Measurements from ENCODE around the gene IGFN1. TPM values are rescaled to one million over a fixed set of nuclear protein-coding genes. Genes with fewer than 3 reads are reported as not detected.

Gene IGFN1
- total RNA-seq, 1 donor, result under 0.01 TPM

DNA sequence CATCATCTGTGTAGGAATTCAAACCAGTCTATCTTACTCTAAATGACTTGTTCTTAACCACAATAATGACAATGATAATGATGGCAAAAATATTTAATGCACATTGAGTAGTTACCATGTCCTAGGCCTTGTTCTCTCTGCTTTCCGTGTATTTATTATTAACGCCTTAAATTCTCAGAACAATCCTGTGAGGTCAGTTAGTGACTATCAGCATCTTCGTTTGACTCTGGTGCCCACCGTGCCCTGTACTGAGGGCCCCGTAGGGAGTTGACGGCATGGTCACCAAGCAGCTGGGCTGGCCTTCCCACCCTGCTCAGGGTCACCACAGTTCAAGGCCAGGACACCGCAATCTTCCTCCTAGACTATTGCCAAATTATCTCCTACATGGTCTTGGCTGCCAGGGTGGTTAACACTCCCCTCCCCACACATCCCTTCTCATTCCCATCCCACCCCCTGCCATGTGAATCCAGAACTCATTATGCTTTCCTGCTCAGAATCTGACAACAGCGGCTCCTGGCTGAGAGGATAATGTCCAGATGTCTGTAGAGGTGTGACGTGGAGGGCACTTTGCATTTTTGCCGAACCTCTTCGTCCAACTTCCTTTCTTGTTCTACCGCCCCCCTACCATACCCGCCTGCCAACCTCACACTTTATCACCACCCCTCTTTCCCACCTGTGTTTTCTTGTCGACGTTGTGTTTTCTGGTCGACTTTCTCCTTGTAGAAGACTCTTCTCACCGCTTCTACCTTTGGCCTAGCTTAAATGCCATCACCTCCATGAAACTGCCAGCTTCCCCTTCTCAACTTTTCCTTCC is 33.4 kb downstream of the IGFN1 start:
- Histone ChIP-seq H3K4me1 (ENCODE audit: insufficient read depth, low read length) (no peaks in the 10 kb centered on the region), H3K27ac (ENCODE audit: low read depth, low read length) (no peak overlapping the region), H3K27me3 (ENCODE audit: insufficient read depth, low read length) (no peaks in the 10 kb centered on the region), H3K36me3 (ENCODE audit: insufficient read depth, low read length) (no peaks in the 10 kb centered on the region), H3K4me2 (ENCODE audit: insufficient read depth, low read length) (no peak overlapping the region), H3K4me3 (ENCODE audit: insufficient read depth, low read length) (no peak overlapping the region), H2AFZ (ENCODE audit: low read length) (no peak overlapping the region), H3K9me3 (ENCODE audit: low read depth, low read length) (no peaks in the 10 kb centered on the region), H4K20me1 (ENCODE audit: insufficient read depth, low read length) (no peaks in the 10 kb centered on the region), H3K79me2 (ENCODE audit: insufficient read depth, low read length) (no peaks in the 10 kb centered on the region)
- peak; percentile 57 for DNase-seq (ENCODE audit: insufficient read length, low spot score, missing footprints)
- TF ChIP-seq, protein P1, sequence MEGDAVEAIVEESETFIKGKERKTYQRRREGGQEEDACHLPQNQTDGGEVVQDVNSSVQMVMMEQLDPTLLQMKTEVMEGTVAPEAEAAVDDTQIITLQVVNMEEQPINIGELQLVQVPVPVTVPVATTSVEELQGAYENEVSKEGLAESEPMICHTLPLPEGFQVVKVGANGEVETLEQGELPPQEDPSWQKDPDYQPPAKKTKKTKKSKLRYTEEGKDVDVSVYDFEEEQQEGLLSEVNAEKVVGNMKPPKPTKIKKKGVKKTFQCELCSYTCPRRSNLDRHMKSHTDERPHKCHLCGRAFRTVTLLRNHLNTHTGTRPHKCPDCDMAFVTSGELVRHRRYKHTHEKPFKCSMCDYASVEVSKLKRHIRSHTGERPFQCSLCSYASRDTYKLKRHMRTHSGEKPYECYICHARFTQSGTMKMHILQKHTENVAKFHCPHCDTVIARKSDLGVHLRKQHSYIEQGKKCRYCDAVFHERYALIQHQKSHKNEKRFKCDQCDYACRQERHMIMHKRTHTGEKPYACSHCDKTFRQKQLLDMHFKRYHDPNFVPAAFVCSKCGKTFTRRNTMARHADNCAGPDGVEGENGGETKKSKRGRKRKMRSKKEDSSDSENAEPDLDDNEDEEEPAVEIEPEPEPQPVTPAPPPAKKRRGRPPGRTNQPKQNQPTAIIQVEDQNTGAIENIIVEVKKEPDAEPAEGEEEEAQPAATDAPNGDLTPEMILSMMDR (IDR thresholded peaks at IDR 0.05; ENCODE audit: extremely low read depth, low read depth, low read length), result no peak

DNA sequence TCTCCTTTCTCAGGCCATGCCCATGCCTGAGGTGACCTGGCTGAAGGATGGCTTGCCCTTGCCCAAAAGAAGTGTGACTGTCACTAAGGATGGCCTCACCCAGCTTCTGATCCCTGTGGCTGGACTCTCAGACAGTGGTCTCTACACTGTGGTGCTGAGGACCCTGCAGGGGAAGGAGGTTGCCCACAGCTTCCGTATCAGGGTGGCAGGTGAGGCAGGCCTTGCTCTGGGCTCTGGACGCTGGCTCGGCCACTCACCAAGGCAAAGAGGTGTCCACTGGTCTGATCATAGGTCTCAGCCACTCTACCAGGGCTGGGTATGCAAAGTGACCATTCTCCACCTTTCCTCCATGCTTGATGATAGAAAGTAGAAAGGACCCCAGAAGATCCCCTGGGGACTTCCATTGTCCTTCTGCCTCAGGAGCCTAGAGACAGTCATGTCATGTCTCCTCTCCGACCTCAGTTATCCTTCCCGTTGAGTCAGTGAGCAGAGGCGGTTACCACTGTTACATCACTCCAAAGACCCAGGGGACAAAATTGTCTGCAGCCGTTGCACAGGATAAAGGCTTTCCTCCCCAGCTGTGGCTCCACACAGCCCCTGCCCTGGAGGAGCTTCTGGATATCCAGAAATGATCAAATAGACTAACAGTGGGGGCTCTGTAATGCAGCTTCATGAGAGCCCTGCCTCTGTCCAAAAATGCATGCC is 34.2 kb downstream of the IGFN1 start:
- Histone ChIP-seq H3K79me2 (ENCODE audit: insufficient read depth, low read length) (no peaks in the 10 kb centered on the region), H4K20me1 (ENCODE audit: insufficient read depth, low read length) (no peaks in the 10 kb centered on the region), H3K4me1 (ENCODE audit: insufficient read depth, low read length) (peaks cover 7% of the 10 kb centered on the region), H3K4me2 (ENCODE audit: insufficient read depth, low read length) (no peak overlapping the region), H3K27ac (ENCODE audit: low read depth, low read length) (no peak overlapping the region), H3K4me3 (ENCODE audit: insufficient read depth, low read length) (no peak overlapping the region), H3K9me3 (ENCODE audit: low read depth, low read length) (no peaks in the 10 kb centered on the region), H3K27me3 (ENCODE audit: insufficient read depth, low read length) (no peaks in the 10 kb centered on the region), H3K36me3 (ENCODE audit: insufficient read depth, low read length) (no peaks in the 10 kb centered on the region), H2AFZ (ENCODE audit: low read length) (no peak overlapping the region)
- DNase-seq (ENCODE audit: insufficient read length, low spot score, missing footprints), result no peak
- TF ChIP-seq, protein P1 (IDR thresholded peaks at IDR 0.05; ENCODE audit: extremely low read depth, low read depth, low read length), result no peak

DNA sequence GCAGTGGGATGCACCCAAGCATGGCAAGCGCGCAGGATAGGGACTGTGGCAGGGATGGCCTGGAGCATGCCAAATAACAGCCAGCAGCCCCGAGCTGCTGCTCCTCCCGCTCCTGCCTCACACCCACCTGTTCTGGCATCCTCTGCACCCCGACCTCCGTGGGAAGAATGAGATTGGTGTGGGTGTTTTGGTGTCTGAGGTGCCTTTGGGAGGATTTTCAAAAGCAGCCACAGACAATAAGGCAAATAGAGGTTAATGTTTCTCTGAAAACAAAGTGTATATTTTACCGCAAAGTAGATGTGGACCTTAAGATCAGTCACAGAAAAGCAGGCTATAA is 35.5 kb downstream of the IGFN1 start:
- Histone ChIP-seq H2AFZ (ENCODE audit: low read length) (no peak overlapping the region), H3K27ac (ENCODE audit: low read depth, low read length) (no peak overlapping the region), H3K4me2 (ENCODE audit: insufficient read depth, low read length) (no peak overlapping the region), H3K9me3 (ENCODE audit: low read depth, low read length) (no peaks in the 10 kb centered on the region), H4K20me1 (ENCODE audit: insufficient read depth, low read length) (no peaks in the 10 kb centered on the region), H3K4me3 (ENCODE audit: insufficient read depth, low read length) (no peak overlapping the region), H3K36me3 (ENCODE audit: insufficient read depth, low read length) (no peaks in the 10 kb centered on the region), H3K4me1 (ENCODE audit: insufficient read depth, low read length) (peaks cover 15% of the 10 kb centered on the region), H3K79me2 (ENCODE audit: insufficient read depth, low read length) (no peaks in the 10 kb centered on the region), H3K27me3 (ENCODE audit: insufficient read depth, low read length) (no peaks in the 10 kb centered on the region)
- no peak for DNase-seq (ENCODE audit: insufficient read length, low spot score, missing footprints)
- TF ChIP-seq, protein P1 (IDR thresholded peaks at IDR 0.05; ENCODE audit: extremely low read depth, low read depth, low read length), result no peak

DNA sequence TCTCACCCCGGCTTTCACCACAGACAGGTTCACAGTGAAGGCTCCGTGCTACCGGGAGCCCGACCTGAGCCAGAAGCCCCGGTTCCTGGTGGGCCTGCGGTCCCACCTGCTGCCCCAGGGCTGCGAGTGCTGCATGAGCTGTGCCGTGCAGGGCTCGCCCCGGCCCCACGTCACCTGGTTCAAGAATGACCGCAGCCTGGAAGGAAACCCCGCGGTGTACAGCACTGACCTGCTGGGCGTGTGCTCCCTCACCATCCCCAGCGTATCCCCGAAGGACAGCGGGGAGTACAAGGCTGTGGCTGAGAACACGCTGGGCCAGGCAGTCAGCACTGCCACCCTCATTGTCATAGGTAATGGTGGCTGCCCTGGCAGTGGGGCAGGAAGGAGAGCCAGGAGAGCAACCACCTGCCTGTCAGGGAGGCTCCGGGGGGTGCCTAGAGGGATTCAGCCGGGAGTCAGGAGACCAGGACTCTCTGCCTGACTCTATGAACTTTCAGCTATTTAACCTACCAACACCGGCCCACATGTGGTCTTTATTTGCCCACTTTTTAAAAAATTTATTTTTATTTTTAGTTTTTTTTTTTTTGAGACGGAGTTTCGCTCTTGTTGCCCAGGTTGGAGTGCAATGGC is 36.4 kb downstream of the IGFN1 start:
- Histone ChIP-seq H3K4me3 (ENCODE audit: insufficient read depth, low read length) (no peak overlapping the region), H3K27me3 (ENCODE audit: insufficient read depth, low read length) (no peaks in the 10 kb centered on the region), H3K9me3 (ENCODE audit: low read depth, low read length) (no peaks in the 10 kb centered on the region), H3K36me3 (ENCODE audit: insufficient read depth, low read length) (no peaks in the 10 kb centered on the region), H2AFZ (ENCODE audit: low read length) (no peak overlapping the region), H4K20me1 (ENCODE audit: insufficient read depth, low read length) (no peaks in the 10 kb centered on the region), H3K79me2 (ENCODE audit: insufficient read depth, low read length) (no peaks in the 10 kb centered on the region), H3K4me2 (ENCODE audit: insufficient read depth, low read length) (no peak overlapping the region), H3K4me1 (ENCODE audit: insufficient read depth, low read length) (peaks cover 15% of the 10 kb centered on the region), H3K27ac (ENCODE audit: low read depth, low read length) (no peak overlapping the region)
- TF ChIP-seq, protein P1 (IDR thresholded peaks at IDR 0.05; ENCODE audit: extremely low read depth, low read depth, low read length), result no peak
- no peak for DNase-seq (ENCODE audit: insufficient read length, low spot score, missing footprints)

All from osteoblast (primary cell).